ENCODE results near the gene ERG28. TPM values are rescaled to one million over a fixed set of nuclear protein-coding genes. Genes with fewer than 3 reads are reported as not detected.

ERG28 gene
- polyA plus RNA-seq, 3 donors = 1.6 to 8.2 (median 5.7) TPM

DNA sequence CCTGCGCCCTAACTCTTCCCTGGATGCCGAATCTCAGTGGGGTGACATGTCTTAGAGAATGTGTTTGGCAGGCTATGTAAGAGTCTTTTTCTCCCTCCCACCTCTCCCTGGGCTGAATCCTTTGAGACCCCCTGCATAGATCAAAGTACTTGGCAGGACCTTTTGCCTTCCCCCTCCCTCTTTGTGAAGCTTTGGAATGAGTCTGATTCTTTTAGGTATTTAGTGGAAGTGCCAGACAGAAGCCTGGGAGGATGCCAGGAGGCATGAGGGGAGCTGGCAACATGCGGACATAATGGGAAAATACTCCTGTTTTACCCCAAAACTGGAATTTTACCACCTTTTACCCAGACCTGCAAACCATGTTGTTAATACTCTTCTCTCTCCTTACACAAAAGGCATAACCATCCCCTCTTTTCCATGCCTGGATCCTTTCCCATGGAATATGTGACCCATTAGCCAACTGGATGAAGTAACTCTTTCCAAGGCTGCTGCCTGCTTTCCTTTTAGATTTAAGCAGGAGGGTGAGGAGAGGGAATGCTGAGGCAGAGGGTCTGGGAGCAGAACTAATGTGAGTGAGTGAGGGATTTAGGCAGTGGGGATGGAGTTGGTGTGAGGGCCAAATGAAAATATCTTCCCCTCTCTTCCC is 42.1 kb upstream of the ERG28 start:
- Histone ChIP-seq H3K36me3 (replicated peaks in 1 of 2; ENCODE audit: control insufficient read depth in 1 of 2, insufficient read depth in 2 of 2, low read length in 2 of 2) (peaks cover 12 to 38% of the 10 kb centered on the region in 2 donors), H4K20me1 (ENCODE audit: insufficient read depth, low read length) (no peaks in the 10 kb centered on the region), H3K4me2 (replicated peaks; ENCODE audit: extremely low read depth, low read length, poor library complexity, severe bottlenecking) (no peak overlapping the region), H3K27me3 (ENCODE audit: control insufficient read depth in 2 of 2, insufficient read depth in 2 of 2, low read length in 2 of 2) (no peaks in the 10 kb centered on the region), H2AFZ (ENCODE audit: insufficient read depth, low read depth, low read length, poor library complexity, severe bottlenecking) (no peak overlapping the region), H3K79me2 (ENCODE audit: insufficient read depth, low read length) (no peaks in the 10 kb centered on the region), H3K9me3 (replicated peaks in 1 of 2; ENCODE audit: control insufficient read depth in 1 of 2, insufficient read depth in 1 of 2, low read length in 2 of 2) (no peaks in the 10 kb centered on the region), H3K4me1 (ENCODE audit: control insufficient read depth in 1 of 2, insufficient read depth in 2 of 2, low read length in 2 of 2) (peaks cover 7 to 11% of the 10 kb centered on the region in 2 donors), H3K27ac (ENCODE audit: low read depth in 1 of 2, low read length in 2 of 2) (no peak overlapping the region), H3K4me3 (replicated peaks in 1 of 3; ENCODE audit: low read depth in 2 of 3, low read length in 3 of 3) (no peak overlapping the region), H3K9ac (ENCODE audit: insufficient read depth, low read length, poor library complexity, severe bottlenecking) (no peak overlapping the region)
- Mint-ChIP-seq H3K9me3 (no peaks in the 10 kb centered on the region), H3K4me1 (peaks cover 16% of the 10 kb centered on the region), H3K27ac (no peak overlapping the region), H3K27me3 (ENCODE audit: low read depth in 3 of 3) (no peaks in the 10 kb centered on the region), H3K36me3 (peaks cover 44 to 52% of the 10 kb centered on the region in 2 donors), H3K4me3 (no peak overlapping the region)
- no CpG with 5 or more reads among the region's 3 CpGs for WGBS (ENCODE audit: insufficient coverage)
- no peak for TF ChIP-seq CTCF (IDR thresholded peaks at IDR 0.05)
- intact Hi-C loops (cut with micrococcal nuclease) = no loop called here
- DNase-seq = no peak

- 92% methylated on average over 2 of the region's 2 CpGs for WGBS (ENCODE audit: insufficient coverage)
- H3K4me1 Mint-ChIP-seq = peaks cover 21% of the 10 kb centered on the region
- H3K27me3 ChIP-seq (ENCODE audit: control insufficient read depth in 2 of 2, insufficient read depth in 2 of 2, low read length in 2 of 2) = no peaks in the 10 kb centered on the region
- H3K9ac ChIP-seq (ENCODE audit: insufficient read depth, low read length, poor library complexity, severe bottlenecking) = no peak overlapping the region
- peaks cover 11 to 35% of the 10 kb centered on the region in 2 donors for H3K36me3 ChIP-seq (replicated peaks in 1 of 2; ENCODE audit: control insufficient read depth in 1 of 2, insufficient read depth in 2 of 2, low read length in 2 of 2)
- no peak overlapping the region for H3K4me3 Mint-ChIP-seq
- no peak overlapping the region for H3K27ac Mint-ChIP-seq
- H3K4me2 ChIP-seq (replicated peaks; ENCODE audit: extremely low read depth, low read length, poor library complexity, severe bottlenecking) = no peak overlapping the region
- H3K27ac ChIP-seq (ENCODE audit: low read depth in 1 of 2, low read length in 2 of 2) = no peak overlapping the region
- no peaks in the 10 kb centered on the region for H3K9me3 ChIP-seq (replicated peaks in 1 of 2; ENCODE audit: control insufficient read depth in 1 of 2, insufficient read depth in 1 of 2, low read length in 2 of 2)
- H3K36me3 Mint-ChIP-seq = peaks cover 44 to 48% of the 10 kb centered on the region in 2 donors
- intact Hi-C loops (cut with micrococcal nuclease) = no loop called here
- DNase-seq = no peak
- H4K20me1 ChIP-seq (ENCODE audit: insufficient read depth, low read length) = no peaks in the 10 kb centered on the region
- no peaks in the 10 kb centered on the region for H3K79me2 ChIP-seq (ENCODE audit: insufficient read depth, low read length)
- peaks cover 7 to 13% of the 10 kb centered on the region in 2 donors for H3K4me1 ChIP-seq (ENCODE audit: control insufficient read depth in 1 of 2, insufficient read depth in 2 of 2, low read length in 2 of 2)
- H2AFZ ChIP-seq (ENCODE audit: insufficient read depth, low read depth, low read length, poor library complexity, severe bottlenecking) = no peak overlapping the region
- no peaks in the 10 kb centered on the region for H3K9me3 Mint-ChIP-seq
- no peaks in the 10 kb centered on the region for H3K27me3 Mint-ChIP-seq (ENCODE audit: low read depth in 3 of 3)
- no peak overlapping the region for H3K4me3 ChIP-seq (replicated peaks in 1 of 3; ENCODE audit: low read depth in 2 of 3, low read length in 3 of 3)
- no peak for TF ChIP-seq CTCF (IDR thresholded peaks at IDR 0.05)
Observed at GRCh38 chr14:75702122-75702521, 41.4 kb upstream of the ERG28 start.
